Measurements from ENCODE around the gene CTDSPL2. TPM values are rescaled to one million over a fixed set of nuclear protein-coding genes. Genes with fewer than 3 reads are reported as not detected.

Gene CTDSPL2
- total and polyA plus RNA-seq, 3 experiments from 2014 or later: 42.4 to 69.8 (median 63.0) TPM

GRCh38 chr15:44490622-44491021 lies 63.2 kb downstream of the CTDSPL2 start:
- H3K9me3 Mint-ChIP-seq: no peaks in the 10 kb centered on the region
- H3K4me3 Mint-ChIP-seq: no peak overlapping the region
- Histone ChIP-seq H3K36me3 (ENCODE audit: insufficient read depth, low read length) (peaks cover 22% of the 10 kb centered on the region), H3K4me3 (ENCODE audit: low read length) (no peak overlapping the region), H3K27ac (ENCODE audit: low read depth, low read length) (no peak overlapping the region), H3K4me1 (ENCODE audit: insufficient read depth, low read length) (no peaks in the 10 kb centered on the region), H3K9me3 (ENCODE audit: low read length) (no peaks in the 10 kb centered on the region), H3K27me3 (ENCODE audit: insufficient read depth, low read length, poor library complexity, severe bottlenecking) (no peaks in the 10 kb centered on the region)
- H3K36me3 Mint-ChIP-seq: peaks cover 0 to 68% (median 13%) of the 10 kb centered on the region in 3 donors
- no peak for DNase-seq
- ChIA-PET CTCF (no interaction called here), POLR2A (interaction anchor here (0.6 kb wide), 1 partner anchor 17 kb away, joined by 3 read pairs; no protein-coding TSS in a partner anchor)
- H3K27ac Mint-ChIP-seq: peak overlapping the region in 1 of 8 donors; percentile 66
- H3K4me1 Mint-ChIP-seq: peaks cover 5 to 17% (median 9%) of the 10 kb centered on the region in 3 donors
- H3K27me3 Mint-ChIP-seq: no peaks in the 10 kb centered on the region

DNA sequence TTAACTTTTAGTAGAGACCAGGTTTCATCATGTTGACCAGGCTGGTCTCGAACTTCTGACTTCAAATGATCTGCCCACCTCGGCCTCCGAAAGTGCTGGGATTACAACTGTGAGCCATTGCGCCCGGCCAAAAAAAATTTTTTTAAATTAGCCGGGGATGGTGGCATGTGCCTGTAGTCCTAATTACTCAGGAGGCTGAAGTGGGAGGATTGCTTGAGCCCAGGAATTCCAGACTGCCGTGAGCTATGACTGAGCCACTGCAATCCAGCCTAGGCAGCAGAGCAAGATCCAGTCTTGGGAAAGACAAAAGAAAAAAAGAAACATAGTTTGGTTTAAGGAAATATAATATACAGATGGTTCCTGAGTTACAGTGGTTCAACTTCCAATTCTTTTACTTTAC lies 64.6 kb downstream of the CTDSPL2 start:
- peaks cover 19% of the 10 kb centered on the region for H3K36me3 ChIP-seq (ENCODE audit: insufficient read depth, low read length)
- ChIA-PET POLR2A (no interaction called here), CTCF (no interaction called here)
- no peaks in the 10 kb centered on the region for H3K9me3 ChIP-seq (ENCODE audit: low read length)
- no peak overlapping the region for H3K27ac ChIP-seq (ENCODE audit: low read depth, low read length)
- Mint-ChIP-seq H3K27ac (peak overlapping the region in 1 of 8 donors; percentile 58), H3K4me1 (peaks cover 5 to 17% (median 9%) of the 10 kb centered on the region in 3 donors), H3K4me3 (no peak overlapping the region), H3K27me3 (no peaks in the 10 kb centered on the region), H3K36me3 (peaks cover 0 to 68% (median 15%) of the 10 kb centered on the region in 3 donors), H3K9me3 (no peaks in the 10 kb centered on the region)
- no peaks in the 10 kb centered on the region for H3K4me1 ChIP-seq (ENCODE audit: insufficient read depth, low read length)
- no peak for DNase-seq
- H3K27me3 ChIP-seq (ENCODE audit: insufficient read depth, low read length, poor library complexity, severe bottlenecking): no peaks in the 10 kb centered on the region
- no peak overlapping the region for H3K4me3 ChIP-seq (ENCODE audit: low read length)

- Histone ChIP-seq H3K27ac (ENCODE audit: low read depth, low read length) (no peak overlapping the region), H3K4me1 (ENCODE audit: insufficient read depth, low read length) (no peaks in the 10 kb centered on the region), H3K36me3 (ENCODE audit: insufficient read depth, low read length) (peaks cover 14% of the 10 kb centered on the region), H3K9me3 (ENCODE audit: low read length) (no peaks in the 10 kb centered on the region), H3K27me3 (ENCODE audit: insufficient read depth, low read length, poor library complexity, severe bottlenecking) (no peaks in the 10 kb centered on the region), H3K4me3 (ENCODE audit: low read length) (no peak overlapping the region)
- Mint-ChIP-seq H3K27me3 (no peaks in the 10 kb centered on the region), H3K27ac (peak overlapping the region in 3 of 8 donors; percentile 6 to 50 (median 36)), H3K4me1 (peaks cover 5 to 17% (median 9%) of the 10 kb centered on the region in 3 donors), H3K4me3 (no peak overlapping the region), H3K36me3 (peaks cover 0 to 66% (median 15%) of the 10 kb centered on the region in 3 donors), H3K9me3 (no peaks in the 10 kb centered on the region)
- no peak for DNase-seq
- POLR2A ChIA-PET: no interaction called here
- CTCF ChIA-PET: no interaction called here
Observed at GRCh38 chr15:44492672-44493071, 65.2 kb downstream of the CTDSPL2 start.

DNA sequence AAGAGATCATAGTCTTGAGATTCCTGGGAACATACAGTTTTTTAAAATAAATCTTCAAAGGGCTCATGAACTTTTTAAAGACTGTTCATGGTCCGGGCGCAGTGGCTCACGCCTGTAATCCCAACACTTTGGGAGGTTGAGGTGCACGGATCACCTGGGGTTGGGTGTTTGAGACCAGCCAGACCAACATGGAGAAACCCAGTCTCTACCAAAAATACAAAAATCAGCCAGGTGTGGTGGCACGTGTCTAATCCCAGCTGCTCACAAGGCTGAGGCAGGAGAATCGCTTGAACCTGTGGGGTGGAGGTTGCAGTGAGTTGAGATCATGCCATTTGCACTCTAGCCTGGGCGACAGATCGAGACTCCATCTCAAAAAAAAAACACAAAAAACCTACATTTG lies 68.1 kb downstream of the CTDSPL2 start:
- POLR2A ChIA-PET: no interaction called here
- Histone ChIP-seq H3K27ac (ENCODE audit: low read depth, low read length) (no peak overlapping the region), H3K4me3 (ENCODE audit: low read length) (no peak overlapping the region), H3K36me3 (ENCODE audit: insufficient read depth, low read length) (peaks cover 16% of the 10 kb centered on the region), H3K4me1 (ENCODE audit: insufficient read depth, low read length) (no peaks in the 10 kb centered on the region), H3K27me3 (ENCODE audit: insufficient read depth, low read length, poor library complexity, severe bottlenecking) (no peaks in the 10 kb centered on the region), H3K9me3 (ENCODE audit: low read length) (no peaks in the 10 kb centered on the region)
- Mint-ChIP-seq H3K27me3 (no peaks in the 10 kb centered on the region), H3K4me1 (peaks cover 8 to 12% (median 9%) of the 10 kb centered on the region in 3 donors), H3K27ac (peak overlapping the region in 1 of 8 donors; percentile 14), H3K36me3 (peaks cover 0 to 69% (median 16%) of the 10 kb centered on the region in 3 donors), H3K4me3 (peak overlapping the region in 1 of 7 donors; percentile 54), H3K9me3 (no peaks in the 10 kb centered on the region)
- CTCF ChIA-PET: no interaction called here
- no peak for DNase-seq

DNA sequence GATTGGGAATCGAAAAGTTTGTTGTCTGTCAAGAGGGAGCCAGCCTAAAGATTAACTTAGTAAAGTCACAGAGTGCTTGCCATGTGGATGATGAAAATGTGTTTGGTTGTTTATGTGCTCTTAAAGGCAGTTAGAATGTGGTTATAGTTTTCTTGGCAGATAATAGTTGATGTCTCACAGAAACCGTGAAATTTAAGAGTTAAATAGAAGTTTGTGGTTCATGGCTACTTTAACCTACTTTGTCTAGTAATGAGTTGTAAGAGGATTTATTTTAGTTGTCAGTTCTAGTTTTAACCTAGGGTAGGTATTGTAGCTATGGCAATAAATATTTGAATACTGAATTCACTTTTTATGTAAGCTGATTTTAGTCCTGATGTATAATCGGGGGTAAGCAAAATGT lies 73.1 kb downstream of the CTDSPL2 start:
- H3K4me1 Mint-ChIP-seq: peaks cover 15 to 22% (median 16%) of the 10 kb centered on the region in 3 donors
- POLR2A ChIA-PET: no interaction called here
- CTCF ChIA-PET: interaction anchor here (0.9 to 1.7 kb wide), 3 partner anchors 32 to 281 kb away, joined by 3 to 5 read pairs (median 4); partner anchors contain the start of gene CTDSPL2
- DNase-seq: no peak
- Histone ChIP-seq H3K9me3 (ENCODE audit: low read length) (no peaks in the 10 kb centered on the region), H3K27me3 (ENCODE audit: insufficient read depth, low read length, poor library complexity, severe bottlenecking) (no peaks in the 10 kb centered on the region), H3K4me3 (ENCODE audit: low read length) (no peak overlapping the region), H3K36me3 (ENCODE audit: insufficient read depth, low read length) (peaks cover 8% of the 10 kb centered on the region), H3K4me1 (ENCODE audit: insufficient read depth, low read length) (no peaks in the 10 kb centered on the region), H3K27ac (ENCODE audit: low read depth, low read length) (no peak overlapping the region)
- peak overlapping the region in 6 of 8 donors; percentile 6 to 89 (median 30) for H3K27ac Mint-ChIP-seq
- peaks cover 0 to 67% (median 13%) of the 10 kb centered on the region in 3 donors for H3K36me3 Mint-ChIP-seq
- no peaks in the 10 kb centered on the region for H3K9me3 Mint-ChIP-seq
- no peaks in the 10 kb centered on the region for H3K27me3 Mint-ChIP-seq
- H3K4me3 Mint-ChIP-seq: no peak overlapping the region

- H3K4me3 Mint-ChIP-seq: no peak overlapping the region
- ChIA-PET POLR2A (interaction anchor here (0.6 kb wide), 1 partner anchor 685 kb away, joined by 3 read pairs; no protein-coding TSS in a partner anchor), CTCF (interaction anchor here (1.0 to 1.7 kb wide), 6 partner anchors 9 to 280 kb away, joined by 3 to 8 read pairs (median 4); partner anchors contain the start of gene CTDSPL2)
Observed at GRCh38 chr15:44501768-44502366, 74.4 kb downstream of the CTDSPL2 start.

GRCh38 chr15:44516436-44516835 lies 89.0 kb downstream of the CTDSPL2 start:
- Mint-ChIP-seq H3K27ac (peak overlapping the region in 1 of 8 donors; percentile 50), H3K4me1 (peaks cover 2 to 7% (median 7%) of the 10 kb centered on the region in 3 donors), H3K36me3 (peaks cover 0 to 53% (median 8%) of the 10 kb centered on the region in 3 donors), H3K9me3 (no peaks in the 10 kb centered on the region), H3K27me3 (no peaks in the 10 kb centered on the region), H3K4me3 (no peak overlapping the region)
- no peak for DNase-seq
- H3K4me1 ChIP-seq (ENCODE audit: insufficient read depth, low read length): no peaks in the 10 kb centered on the region
- CTCF ChIA-PET: no interaction called here
- H3K36me3 ChIP-seq (ENCODE audit: insufficient read depth, low read length): peaks cover 10% of the 10 kb centered on the region
- H3K27me3 ChIP-seq (ENCODE audit: insufficient read depth, low read length, poor library complexity, severe bottlenecking): no peaks in the 10 kb centered on the region
- H3K27ac ChIP-seq (ENCODE audit: low read depth, low read length): no peak overlapping the region
- H3K4me3 ChIP-seq (ENCODE audit: low read length): no peak overlapping the region
- POLR2A ChIA-PET: no interaction called here
- no peaks in the 10 kb centered on the region for H3K9me3 ChIP-seq (ENCODE audit: low read length)

More at GRCh38 chr15:44501768-44502366, 74.4 kb downstream of the CTDSPL2 start:
- Histone ChIP-seq H3K9me3 (ENCODE audit: low read length) (no peaks in the 10 kb centered on the region), H3K4me1 (ENCODE audit: insufficient read depth, low read length) (no peaks in the 10 kb centered on the region), H3K4me3 (ENCODE audit: low read length) (no peak overlapping the region), H3K27me3 (ENCODE audit: insufficient read depth, low read length, poor library complexity, severe bottlenecking) (no peaks in the 10 kb centered on the region), H3K27ac (ENCODE audit: low read depth, low read length) (no peak overlapping the region), H3K36me3 (ENCODE audit: insufficient read depth, low read length) (peaks cover 8% of the 10 kb centered on the region)
- peak in 2 of 5 donors; percentile 13 to 21 for DNase-seq
- peaks cover 15 to 22% (median 16%) of the 10 kb centered on the region in 3 donors for H3K4me1 Mint-ChIP-seq
- H3K9me3 Mint-ChIP-seq: no peaks in the 10 kb centered on the region
- peaks cover 0 to 56% (median 11%) of the 10 kb centered on the region in 3 donors for H3K36me3 Mint-ChIP-seq
- no peaks in the 10 kb centered on the region for H3K27me3 Mint-ChIP-seq
- peak overlapping the region in 5 of 8 donors; percentile 26 to 54 (median 44) for H3K27ac Mint-ChIP-seq

- H3K36me3 Mint-ChIP-seq: peaks cover 0 to 68% (median 8%) of the 10 kb centered on the region in 3 donors
- DNase-seq: no peak
- H3K9me3 ChIP-seq (ENCODE audit: low read length): no peaks in the 10 kb centered on the region
- no peaks in the 10 kb centered on the region for H3K4me1 ChIP-seq (ENCODE audit: insufficient read depth, low read length)
- H3K27ac ChIP-seq (ENCODE audit: low read depth, low read length): no peak overlapping the region
- H3K4me3 Mint-ChIP-seq: no peak overlapping the region
- no peaks in the 10 kb centered on the region for H3K9me3 Mint-ChIP-seq
- peaks cover 7% of the 10 kb centered on the region for H3K36me3 ChIP-seq (ENCODE audit: insufficient read depth, low read length)
- H3K27ac Mint-ChIP-seq: peak overlapping the region in 1 of 8 donors; percentile 61
- CTCF ChIA-PET: no interaction called here
- no peaks in the 10 kb centered on the region for H3K27me3 Mint-ChIP-seq
- H3K4me3 ChIP-seq (ENCODE audit: low read length): no peak overlapping the region
- POLR2A ChIA-PET: no interaction called here
- no peaks in the 10 kb centered on the region for H3K27me3 ChIP-seq (ENCODE audit: insufficient read depth, low read length, poor library complexity, severe bottlenecking)
- peaks cover 2 to 7% (median 7%) of the 10 kb centered on the region in 3 donors for H3K4me1 Mint-ChIP-seq
Observed at GRCh38 chr15:44519537-44519936, 92.1 kb downstream of the CTDSPL2 start.

Data from CD8-positive, alpha-beta memory T cell (primary cell).